ENCODE results near the gene GALNT12. TPM values are rescaled to one million over a fixed set of nuclear protein-coding genes. Genes with fewer than 3 reads are reported as not detected.

GALNT12 gene
- polyA plus RNA-seq, 1 donor (not counting 4 experiments of a cell fraction or from before 2014, with no cell fraction given): 1.8 TPM

DNA sequence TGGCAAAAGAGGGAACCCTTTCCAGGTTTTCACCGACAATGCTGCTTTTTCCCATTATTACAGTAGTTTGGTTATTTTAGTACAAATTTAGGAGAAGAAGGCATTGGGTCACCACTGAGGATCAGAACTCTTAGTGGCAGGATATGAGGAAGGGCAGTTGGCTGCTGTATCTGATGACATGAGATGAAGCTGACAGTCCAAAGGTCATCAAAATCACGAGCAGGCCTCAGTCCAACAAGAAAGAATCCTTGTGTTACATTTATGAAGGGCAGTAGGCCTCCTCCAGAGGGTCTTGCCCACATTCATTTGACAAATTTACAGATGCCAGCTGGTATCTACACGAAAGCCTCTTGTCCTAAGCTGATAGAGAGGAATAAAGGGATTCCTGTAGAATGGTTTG lies 86.7 kb downstream of the GALNT12 start:
- no peak overlapping the region for H3K4me2 ChIP-seq (ENCODE audit: control insufficient read depth, extremely low read depth, insufficient read depth, low read depth, low read length)
- H3K36me3 ChIP-seq (ENCODE audit: control insufficient read depth in 2 of 2, extremely low read depth in 1 of 2, insufficient read depth in 2 of 2, low read length in 2 of 2): no peaks in the 10 kb centered on the region
- H3K79me2 ChIP-seq (ENCODE audit: control insufficient read depth, insufficient read depth, low read length): no peaks in the 10 kb centered on the region
- no peaks in the 10 kb centered on the region for H3K4me1 ChIP-seq (ENCODE audit: control insufficient read depth, extremely low read depth, insufficient read depth, low read length)
- H3K9me3 ChIP-seq (ENCODE audit: control insufficient read depth, low read depth, low read length): no peaks in the 10 kb centered on the region
- H3K4me3 ChIP-seq (ENCODE audit: control insufficient read depth in 2 of 3, extremely low read depth in 1 of 3, insufficient read depth in 2 of 3, low read depth in 1 of 3, low read length in 3 of 3): no peak overlapping the region
- H3K27me3 ChIP-seq (ENCODE audit: control insufficient read depth, extremely low read depth, insufficient read depth, low read length): peaks cover 3% of the 10 kb centered on the region
- H3K9me1 ChIP-seq (ENCODE audit: control insufficient read depth, extremely low read depth, insufficient read depth, low read length): no peaks in the 10 kb centered on the region
- dilution Hi-C loops (cut with MboI; ENCODE audit: extremely low pct_ligation_motif_present, low sequenced_read_pairs): no loop called here
- FAIRE-seq: no peak
- no peak for TF ChIP-seq EZH2 (IDR thresholded peaks at IDR 0.05; ENCODE audit: low read length)
- TF ChIP-seq, protein P1, sequence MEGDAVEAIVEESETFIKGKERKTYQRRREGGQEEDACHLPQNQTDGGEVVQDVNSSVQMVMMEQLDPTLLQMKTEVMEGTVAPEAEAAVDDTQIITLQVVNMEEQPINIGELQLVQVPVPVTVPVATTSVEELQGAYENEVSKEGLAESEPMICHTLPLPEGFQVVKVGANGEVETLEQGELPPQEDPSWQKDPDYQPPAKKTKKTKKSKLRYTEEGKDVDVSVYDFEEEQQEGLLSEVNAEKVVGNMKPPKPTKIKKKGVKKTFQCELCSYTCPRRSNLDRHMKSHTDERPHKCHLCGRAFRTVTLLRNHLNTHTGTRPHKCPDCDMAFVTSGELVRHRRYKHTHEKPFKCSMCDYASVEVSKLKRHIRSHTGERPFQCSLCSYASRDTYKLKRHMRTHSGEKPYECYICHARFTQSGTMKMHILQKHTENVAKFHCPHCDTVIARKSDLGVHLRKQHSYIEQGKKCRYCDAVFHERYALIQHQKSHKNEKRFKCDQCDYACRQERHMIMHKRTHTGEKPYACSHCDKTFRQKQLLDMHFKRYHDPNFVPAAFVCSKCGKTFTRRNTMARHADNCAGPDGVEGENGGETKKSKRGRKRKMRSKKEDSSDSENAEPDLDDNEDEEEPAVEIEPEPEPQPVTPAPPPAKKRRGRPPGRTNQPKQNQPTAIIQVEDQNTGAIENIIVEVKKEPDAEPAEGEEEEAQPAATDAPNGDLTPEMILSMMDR (optimal IDR thresholded peaks at IDR 0.05 in 1 of 3, IDR thresholded peaks at IDR 0.05 in 1 of 3, conservative IDR thresholded peaks at IDR 0.05 in 1 of 3; ENCODE audit: extremely low read depth in 1 of 3, insufficient read depth in 2 of 3, low read length in 3 of 3): no peak
- no peak overlapping the region for H3K9ac ChIP-seq (ENCODE audit: control insufficient read depth, extremely low read depth, insufficient read depth, low read length)
- no peak for DNase-seq (ENCODE audit: low read depth, low spot score)
- H2AFZ ChIP-seq (ENCODE audit: control insufficient read depth, low read length): no peak overlapping the region
- no peaks in the 10 kb centered on the region for H4K20me1 ChIP-seq (ENCODE audit: control insufficient read depth, extremely low read depth, insufficient read depth, low read length)
- no peak overlapping the region for H3K27ac ChIP-seq (ENCODE audit: control insufficient read depth, insufficient read depth, low read length)

DNA sequence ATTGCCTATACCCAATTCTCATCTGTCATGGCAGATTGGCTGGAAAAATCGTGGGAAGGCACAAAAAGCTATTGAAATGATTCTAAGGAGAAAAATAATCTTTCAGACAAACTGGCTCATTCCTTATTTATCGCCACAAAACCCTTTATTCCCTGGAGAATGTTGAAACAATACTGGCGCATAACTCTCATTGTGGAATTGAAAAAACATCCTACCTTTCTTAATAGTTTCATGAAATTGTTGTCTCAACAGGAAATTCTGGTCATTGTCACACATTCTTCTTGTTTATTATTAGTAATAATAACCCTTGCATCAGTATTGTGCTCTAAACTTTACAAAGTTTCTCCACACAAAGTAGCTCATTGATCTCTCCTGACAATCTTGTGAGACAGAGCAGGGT lies 87.3 kb downstream of the GALNT12 start:
- no peak for DNase-seq (ENCODE audit: low read depth, low spot score)
- dilution Hi-C loops (cut with MboI; ENCODE audit: extremely low pct_ligation_motif_present, low sequenced_read_pairs): no loop called here

More for the DNA sequence above, 87.3 kb downstream of the GALNT12 start:
- no peaks in the 10 kb centered on the region for H3K9me1 ChIP-seq (ENCODE audit: control insufficient read depth, extremely low read depth, insufficient read depth, low read length)
- no peaks in the 10 kb centered on the region for H3K79me2 ChIP-seq (ENCODE audit: control insufficient read depth, insufficient read depth, low read length)
- no peak overlapping the region for H3K4me3 ChIP-seq (ENCODE audit: control insufficient read depth in 2 of 3, extremely low read depth in 1 of 3, insufficient read depth in 2 of 3, low read depth in 1 of 3, low read length in 3 of 3)
- no peak overlapping the region for H3K4me2 ChIP-seq (ENCODE audit: control insufficient read depth, extremely low read depth, insufficient read depth, low read depth, low read length)
- no peak for TF ChIP-seq EZH2 (IDR thresholded peaks at IDR 0.05; ENCODE audit: low read length)
- TF ChIP-seq, protein P1 (optimal IDR thresholded peaks at IDR 0.05 in 1 of 3, IDR thresholded peaks at IDR 0.05 in 1 of 3, conservative IDR thresholded peaks at IDR 0.05 in 1 of 3; ENCODE audit: extremely low read depth in 1 of 3, insufficient read depth in 2 of 3, low read length in 3 of 3): no peak
- no peaks in the 10 kb centered on the region for H3K9me3 ChIP-seq (ENCODE audit: control insufficient read depth, low read depth, low read length)
- H2AFZ ChIP-seq (ENCODE audit: control insufficient read depth, low read length): no peak overlapping the region
- no peaks in the 10 kb centered on the region for H3K4me1 ChIP-seq (ENCODE audit: control insufficient read depth, extremely low read depth, insufficient read depth, low read length)
- H4K20me1 ChIP-seq (ENCODE audit: control insufficient read depth, extremely low read depth, insufficient read depth, low read length): no peaks in the 10 kb centered on the region
- FAIRE-seq: no peak
- no peak overlapping the region for H3K27ac ChIP-seq (ENCODE audit: control insufficient read depth, insufficient read depth, low read length)
- no peaks in the 10 kb centered on the region for H3K27me3 ChIP-seq (ENCODE audit: control insufficient read depth, extremely low read depth, insufficient read depth, low read length)
- H3K9ac ChIP-seq (ENCODE audit: control insufficient read depth, extremely low read depth, insufficient read depth, low read length): no peak overlapping the region
- no peaks in the 10 kb centered on the region for H3K36me3 ChIP-seq (ENCODE audit: control insufficient read depth in 2 of 2, extremely low read depth in 1 of 2, insufficient read depth in 2 of 2, low read length in 2 of 2)
